GM21423 (cell line): Measurements from ENCODE around the gene CNGA3.

Source experiments
- ATAC-seq: cut with Tn5 transposase; IDR thresholded peaks from one replicate; pipeline ENCODE4 v1.9.1; 2021; ENCODE audit warnings: mild to moderate bottlenecking, moderate library complexity; ENCODE audit not compliant: unreplicated experiment

Gene CNGA3

DNA sequence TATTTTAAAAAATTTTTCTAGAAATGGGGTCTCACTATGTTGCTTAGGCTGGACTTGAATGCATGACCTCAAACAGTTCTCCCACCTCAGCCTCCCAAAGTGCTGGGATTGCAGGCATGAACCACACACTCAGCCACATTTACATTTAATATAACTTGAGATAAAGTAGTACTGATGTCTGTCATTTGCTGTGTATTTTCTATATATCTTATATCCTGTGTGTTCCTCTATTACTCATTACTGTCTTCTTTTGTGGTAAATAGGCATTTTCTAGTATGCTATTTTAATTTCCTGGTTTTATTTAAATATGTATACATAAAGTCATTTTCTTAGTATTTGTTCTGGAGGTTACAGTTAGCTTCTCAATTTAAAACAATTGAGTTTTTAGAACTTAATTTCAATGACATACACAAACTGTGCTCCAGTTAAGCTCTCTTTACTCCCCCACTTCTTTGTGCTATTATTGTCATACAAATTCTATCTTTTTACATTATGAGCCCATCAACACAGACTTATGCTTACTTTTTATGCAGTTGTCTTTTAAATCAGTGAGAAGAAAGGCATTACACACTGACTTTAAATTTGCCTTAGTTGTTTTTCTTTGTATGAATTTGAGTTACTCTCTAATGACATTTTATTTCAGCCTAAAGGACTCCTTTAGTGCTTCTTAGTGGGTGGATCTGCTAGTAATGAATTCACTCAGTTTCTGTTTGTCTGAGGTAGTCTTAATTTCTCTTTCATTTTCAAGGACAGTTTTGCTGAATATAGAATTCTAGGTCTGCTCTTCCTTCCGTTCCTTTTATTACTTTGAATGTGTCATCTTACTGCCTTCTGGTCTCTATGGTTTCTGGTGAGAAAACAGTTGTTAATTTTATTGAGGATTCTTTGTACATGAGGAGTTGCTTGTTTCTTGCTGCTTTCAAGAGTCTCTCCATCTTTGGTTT lies 92.2 kb downstream of the CNGA3 start:
- peak; percentile 89 for ATAC-seq

DNA sequence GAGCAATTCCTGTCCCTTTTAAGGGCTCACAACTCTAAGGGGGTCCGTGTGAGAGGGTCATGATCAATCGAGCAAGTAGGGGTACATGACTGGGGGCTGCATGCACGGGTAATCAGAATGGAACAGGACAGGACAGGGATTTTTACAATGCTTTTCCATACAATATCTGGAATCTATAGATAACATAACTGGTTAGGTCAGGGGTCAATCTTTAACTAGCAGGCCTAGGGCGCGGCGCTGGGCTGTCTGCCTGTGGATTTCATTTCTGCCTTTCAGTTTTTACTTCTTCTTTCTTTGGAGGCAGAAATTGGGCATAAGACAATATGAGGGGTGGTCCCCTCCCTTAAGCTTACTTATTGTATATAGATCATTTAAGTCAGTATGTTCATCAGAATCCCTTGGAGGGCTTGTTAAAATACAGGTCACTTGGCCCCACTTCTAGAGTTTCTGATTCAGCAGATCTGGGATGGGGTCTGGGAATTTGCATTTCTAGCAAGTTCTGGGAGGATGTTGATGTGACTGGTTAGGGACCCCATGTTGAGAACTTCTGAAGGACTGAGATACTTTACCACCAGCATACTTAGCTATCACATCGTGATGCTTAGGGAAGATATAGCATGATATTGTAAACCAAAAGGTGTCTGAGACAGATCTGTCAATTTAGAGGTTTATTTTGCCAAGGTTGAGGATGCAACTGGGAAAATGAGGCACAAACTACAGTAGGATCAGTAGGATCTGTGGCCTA lies 95.6 kb downstream of the CNGA3 start:
- ATAC-seq, result no peak

DNA sequence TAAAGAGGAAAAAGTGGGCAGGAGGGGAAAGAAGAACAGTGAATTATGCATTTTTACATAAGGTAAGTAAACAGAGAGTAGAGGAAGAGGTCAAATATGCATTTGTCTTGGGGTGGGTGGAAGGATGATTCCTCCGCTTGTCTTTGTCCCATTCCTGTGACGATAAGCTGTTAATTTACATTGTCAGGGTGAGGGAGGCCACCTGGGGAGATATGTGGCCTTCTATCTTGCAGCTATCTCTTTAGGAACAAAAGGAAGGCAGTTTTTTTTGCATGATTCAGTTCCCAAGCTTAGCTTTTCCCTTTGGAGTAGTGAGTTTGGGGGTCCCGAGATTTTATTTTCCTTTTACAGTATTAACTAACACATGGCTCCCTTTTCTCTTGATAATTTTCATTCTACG lies 96.2 kb downstream of the CNGA3 start:
- no peak for ATAC-seq

DNA sequence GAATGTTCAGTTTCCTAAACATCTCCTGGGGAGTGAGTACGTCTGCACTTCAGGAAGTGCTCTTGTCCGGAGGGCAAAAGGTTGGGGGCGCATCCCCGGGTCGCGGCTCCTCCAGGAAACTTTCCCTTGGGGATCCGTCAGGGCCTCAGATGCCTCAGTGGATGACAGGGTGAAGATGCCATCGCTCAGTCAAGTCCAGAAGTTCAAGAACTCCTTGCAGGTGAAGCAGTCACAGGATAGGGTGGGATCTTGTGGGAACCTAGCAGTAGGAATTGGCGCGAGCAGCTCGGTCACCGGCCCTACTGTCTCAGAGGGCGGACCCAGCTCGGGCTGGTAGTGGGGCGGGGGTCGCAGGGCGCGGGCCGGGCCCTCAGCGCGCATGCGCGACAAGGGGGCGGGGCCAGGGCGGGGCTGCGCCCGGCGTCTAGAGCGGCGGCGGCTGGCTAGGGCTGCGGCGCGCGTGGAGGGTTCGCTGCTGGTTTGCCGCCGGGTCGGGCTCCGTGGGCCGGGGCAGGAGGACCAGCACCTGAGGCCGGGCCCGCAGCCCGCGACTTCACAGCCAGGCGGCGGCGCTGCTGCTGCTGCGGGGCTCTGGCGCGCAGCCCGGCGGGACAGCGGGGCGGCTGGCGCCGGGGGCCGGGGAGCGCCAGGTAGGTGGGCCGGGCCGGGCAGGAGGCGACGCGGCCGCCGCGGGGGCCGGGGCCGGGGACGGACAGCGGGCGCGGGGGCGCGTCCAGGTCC lies 98.3 kb downstream of the CNGA3 start, which contains the start of gene INPP4A:
Gene INPP4A (plus strand): TSS at position 423 of the 741 bp plus-strand sequence. CDS start 75,191 bp downstream, outside the sequence.
- peak; percentile 75 for ATAC-seq

GRCh38 chr2:98445177-98445682 lies 99.0 kb downstream of the CNGA3 start:
- peak; percentile 27 for ATAC-seq

DNA sequence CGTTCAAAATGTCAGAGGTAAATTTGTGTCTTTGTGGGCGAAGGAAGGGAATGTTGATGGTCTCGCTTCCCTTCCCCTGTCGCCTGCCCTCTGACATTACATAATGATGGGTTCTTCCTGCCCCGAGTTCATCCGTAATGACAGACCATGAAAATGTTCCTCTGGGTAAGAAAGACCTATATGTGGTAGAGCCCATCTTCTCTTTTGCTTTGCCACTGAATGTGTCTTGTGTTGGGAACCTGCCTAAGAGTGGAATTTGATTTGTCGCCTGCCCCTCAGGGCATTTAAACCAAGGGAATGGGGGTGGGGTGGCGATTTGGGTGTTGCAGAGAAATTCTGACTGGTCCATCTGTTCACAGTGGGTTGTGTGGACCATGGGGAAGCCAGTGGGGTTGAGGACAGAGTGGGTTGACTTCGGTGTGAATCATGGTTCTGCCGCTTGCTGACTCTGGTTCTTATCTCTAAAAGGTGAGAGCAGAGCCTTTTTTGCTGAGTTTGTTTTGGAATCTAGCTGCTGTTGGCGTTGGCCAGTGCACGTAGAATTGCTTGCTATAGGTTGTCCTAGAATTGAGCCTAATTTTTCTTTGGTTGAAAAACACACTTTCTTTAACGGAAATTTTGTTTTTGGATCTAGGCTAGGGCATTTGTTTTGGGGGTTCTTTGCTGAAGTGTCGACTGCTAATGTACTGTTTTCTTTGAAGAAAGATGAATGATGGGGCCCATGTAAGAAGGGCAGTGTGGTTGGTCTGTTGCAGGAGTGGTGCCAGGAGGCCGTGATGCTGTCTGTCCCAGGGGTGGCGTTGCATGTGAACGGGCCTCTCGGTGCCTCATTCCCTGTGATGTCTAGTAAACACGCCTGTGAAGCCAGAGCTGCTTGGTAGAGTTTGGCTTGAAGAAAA lies 99.7 kb downstream of the CNGA3 start:
- no peak for ATAC-seq

DNA sequence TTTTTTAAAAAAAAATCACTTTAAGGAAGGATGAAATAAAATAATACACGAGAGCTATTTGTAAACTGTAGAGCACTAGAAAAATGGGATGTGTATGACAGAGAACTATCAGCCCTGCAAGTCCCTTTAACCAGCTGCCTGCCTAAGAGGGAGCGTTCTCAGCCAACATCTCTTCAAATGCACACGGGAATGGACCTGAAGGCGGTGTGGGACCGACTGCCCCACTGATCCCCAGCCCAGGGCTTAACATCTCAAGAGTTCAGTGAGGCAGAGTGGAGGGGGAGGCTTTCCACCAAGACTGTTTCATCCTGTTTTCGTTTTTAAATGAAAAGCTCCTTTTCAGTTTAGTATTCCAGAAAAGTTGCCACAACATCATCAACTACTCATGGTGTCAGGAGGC lies 100.6 kb downstream of the CNGA3 start:
- no peak for ATAC-seq
